HG03342 (cell line): Measurements from ENCODE around the gene CAMK2B.

Experiments
- ATAC-seq: cut with Tn5 transposase; IDR thresholded peaks from one replicate; pipeline ENCODE4 v1.9.1; 2021; ENCODE audit warnings: mild to moderate bottlenecking, moderate library complexity; ENCODE audit not compliant: unreplicated experiment

The CAMK2B gene

GRCh38 chr7:44288811-44289340, 36.5 kb downstream of the CAMK2B start:
- no peak for ATAC-seq

- no peak for ATAC-seq
These were observed 37.1 kb downstream of the CAMK2B start for GRCh38 chr7:44288381-44288685.

GRCh38 chr7:44287488-44288380, 37.7 kb downstream of the CAMK2B start:
- ATAC-seq = no peak

- no peak for ATAC-seq
These were observed 38.5 kb downstream of the CAMK2B start for GRCh38 chr7:44286618-44287487.

GRCh38 chr7:44286182-44286617, 39.2 kb downstream of the CAMK2B start:
- no peak for ATAC-seq

- ATAC-seq = no peak
These were observed 39.8 kb downstream of the CAMK2B start for GRCh38 chr7:44285561-44285960.

- ATAC-seq = no peak
These were observed 40.4 kb downstream of the CAMK2B start for GRCh38 chr7:44284881-44285541.

- ATAC-seq = no peak
These were observed 41.2 kb downstream of the CAMK2B start for GRCh38 chr7:44284216-44284615.

- no peak for ATAC-seq
These were observed 41.8 kb downstream of the CAMK2B start for GRCh38 chr7:44283381-44284211.

- no peak for ATAC-seq
These were observed 42.7 kb downstream of the CAMK2B start for GRCh38 chr7:44282601-44283171.

GRCh38 chr7:44281811-44282600, 43.4 kb downstream of the CAMK2B start:
- no peak for ATAC-seq

- no peak for ATAC-seq
These were observed 44.2 kb downstream of the CAMK2B start for GRCh38 chr7:44280993-44281721.

- no peak for ATAC-seq
These were observed 44.8 kb downstream of the CAMK2B start for GRCh38 chr7:44280636-44280992.

GRCh38 chr7:44279731-44280505, 45.5 kb downstream of the CAMK2B start:
- ATAC-seq = no peak

GRCh38 chr7:44279286-44279685, 46.1 kb downstream of the CAMK2B start:
- no peak for ATAC-seq

- no peak for ATAC-seq
These were observed 46.8 kb downstream of the CAMK2B start for GRCh38 chr7:44278451-44279161.

GRCh38 chr7:44277851-44278250, 47.5 kb downstream of the CAMK2B start:
- ATAC-seq = no peak
